T47D (cell line): Measurements from ENCODE around the gene FAM98B.

ENCODE experiments used
- DNase-seq, 2 experiments: peaks; one replicate each; pipeline versions ENCODE4 v3.0.0 to v3.0.0-alpha.2; 2011 to 2012; ENCODE audit warnings: low read depth in 1 of 2, low spot score in 1 of 2
- JUND ChIP-seq: IDR thresholded peaks from 2 replicates; pipeline ENCODE4 v1.6.1; 2012; ENCODE audit warnings: low read depth
- in situ Hi-C: cut with HindIII; loops from 2 replicates; pipeline ENCODE4 v1.10.0; 2016; ENCODE audit warnings: low sequenced_read_pairs, low pct_unique_long_range_greater_than_20kb

Gene FAM98B

DNA sequence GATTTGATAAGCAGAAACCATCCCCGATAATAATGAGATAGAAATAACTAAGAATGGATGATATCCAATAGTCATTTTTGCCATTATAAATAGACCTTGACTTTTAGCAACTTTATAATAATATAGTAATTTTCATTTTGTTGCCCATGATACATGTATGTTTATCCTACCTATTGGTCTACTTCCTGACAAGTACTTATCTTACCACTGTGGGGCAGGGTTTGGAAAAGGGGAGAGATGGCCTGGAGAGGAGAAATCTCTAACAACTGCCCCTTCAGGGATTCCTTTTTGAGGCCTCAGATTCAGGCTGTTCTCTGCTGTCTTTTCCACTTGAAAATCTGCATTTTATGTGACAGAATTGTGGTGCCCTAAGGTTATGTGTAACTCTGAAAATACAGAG, 42.2 kb downstream of the FAM98B start:
- TF ChIP-seq JUND, result no peak
- in situ Hi-C loops, result no loop called here
- DNase-seq, result no peak

DNA sequence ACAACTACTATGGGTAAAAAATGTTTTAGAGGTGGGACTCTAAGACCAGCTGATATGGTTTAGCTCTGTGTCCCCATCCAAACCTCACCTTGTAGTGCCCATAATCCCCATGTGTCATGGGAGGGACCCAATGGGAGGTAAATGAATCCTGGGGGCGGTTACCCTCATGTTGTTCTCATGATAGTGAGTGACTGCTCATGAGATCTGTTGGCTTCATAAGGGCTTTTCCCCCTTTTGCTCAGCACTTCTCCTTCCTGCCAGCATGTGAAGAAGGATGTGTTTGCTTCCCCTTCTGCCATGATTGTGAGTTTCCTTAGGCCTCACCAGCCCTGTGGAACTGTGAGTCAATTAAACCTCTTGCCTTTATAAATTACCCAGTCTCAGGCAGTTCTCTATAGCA, 45.7 kb downstream of the FAM98B start:
- in situ Hi-C loops, result no loop called here
- no peak for DNase-seq
- TF ChIP-seq JUND, result no peak

DNA sequence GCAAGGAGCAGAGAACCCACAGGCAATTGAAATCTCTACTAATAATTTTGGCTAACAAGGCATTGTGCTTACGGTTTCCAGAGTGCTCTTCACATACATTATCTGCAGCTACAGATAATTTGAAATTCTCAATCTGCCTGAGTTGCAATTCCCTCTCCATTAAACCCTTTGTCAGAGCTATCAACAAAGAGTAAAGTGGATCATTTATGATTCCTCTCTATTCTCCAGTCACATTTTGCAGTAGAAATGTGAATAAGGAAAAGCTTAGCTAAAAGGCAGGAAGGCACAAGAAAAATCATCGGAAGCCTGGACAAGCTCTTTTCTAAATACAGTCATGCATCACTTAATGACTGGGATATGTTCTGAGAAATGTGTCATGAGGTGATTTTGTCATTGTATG, 49.6 kb downstream of the FAM98B start:
- DNase-seq, result no peak
- in situ Hi-C loops, result no loop called here
- TF ChIP-seq JUND, result no peak

DNA sequence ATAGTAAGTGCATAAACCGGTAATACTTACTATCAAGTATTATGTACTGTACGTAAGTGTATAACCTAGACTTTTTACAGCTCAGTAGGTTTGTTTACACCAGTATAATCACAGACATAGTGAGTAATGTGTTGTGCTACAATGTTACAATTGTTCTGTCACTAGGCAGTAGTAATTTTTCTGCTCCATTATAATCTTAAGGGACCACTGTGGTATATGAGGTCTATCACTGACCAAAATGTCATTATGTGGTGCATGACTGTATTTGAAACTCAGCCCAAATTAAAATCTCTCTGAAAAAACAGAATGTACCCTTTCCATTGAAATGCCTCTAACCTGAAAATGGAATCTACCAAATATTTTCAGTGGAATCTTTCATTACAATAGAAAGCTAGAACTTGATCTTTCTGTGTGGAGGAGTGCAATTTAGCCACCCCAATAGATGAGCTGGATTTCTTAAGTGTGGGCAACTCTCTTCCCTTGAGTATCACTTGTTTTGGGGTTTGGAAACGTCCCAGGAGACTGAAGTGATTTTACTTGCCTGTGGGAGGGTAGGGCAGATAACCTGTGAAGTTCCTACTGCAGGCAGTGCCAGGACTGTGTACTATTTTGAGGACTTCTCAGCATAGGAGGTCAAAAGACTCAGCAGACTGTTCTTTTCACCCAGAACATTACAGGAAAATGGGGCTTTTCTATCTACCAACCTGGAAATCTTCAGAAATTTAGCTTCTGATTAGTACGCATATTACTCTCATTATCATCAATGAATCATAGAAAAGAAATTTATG, 50.9 kb downstream of the FAM98B start:
- in situ Hi-C loops, result no loop called here
- no peak for DNase-seq
- TF ChIP-seq JUND, result no peak

DNA sequence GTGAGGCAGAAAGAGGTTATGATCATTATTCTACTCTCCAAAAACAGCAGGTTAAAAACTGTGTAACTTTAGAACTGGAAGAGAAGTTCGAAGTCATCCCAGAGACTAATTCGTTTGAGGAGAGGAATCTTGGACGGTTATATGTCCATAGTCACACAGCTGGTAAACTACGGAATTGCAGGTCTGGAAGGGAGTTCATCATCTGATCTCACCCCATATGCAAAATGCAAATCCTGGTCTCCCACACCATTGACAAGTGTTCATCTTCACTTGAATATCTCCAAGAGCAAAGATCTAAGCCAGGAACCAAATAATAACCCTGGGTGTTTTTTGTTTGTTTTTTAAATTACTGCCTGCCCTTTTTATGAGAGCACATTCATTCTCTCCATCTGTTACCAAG, 53.1 kb downstream of the FAM98B start:
- DNase-seq, result no peak
- TF ChIP-seq JUND, result no peak
- in situ Hi-C loops, result no loop called here

DNA sequence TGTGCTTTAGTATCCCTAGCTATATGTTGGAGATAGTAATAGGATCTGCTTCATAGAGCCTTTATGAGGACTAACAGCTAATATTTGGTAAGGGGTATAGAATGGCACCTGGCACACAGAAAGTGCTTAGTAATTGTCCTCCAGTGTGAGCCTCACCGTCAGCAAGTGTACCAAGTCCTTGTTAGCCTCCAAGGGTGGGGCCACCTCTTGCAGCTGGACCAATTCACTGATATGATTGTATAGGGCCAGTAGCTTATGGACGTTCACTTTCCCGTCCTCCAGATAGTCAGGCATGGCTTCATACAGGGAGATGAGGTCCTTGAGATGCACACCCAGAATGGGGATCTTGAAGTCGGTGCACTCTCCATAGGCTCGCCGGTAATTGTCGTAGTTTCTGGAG, 53.6 kb downstream of the FAM98B start:
- TF ChIP-seq JUND, result no peak
- no peak for DNase-seq
- in situ Hi-C loops, result no loop called here

DNA sequence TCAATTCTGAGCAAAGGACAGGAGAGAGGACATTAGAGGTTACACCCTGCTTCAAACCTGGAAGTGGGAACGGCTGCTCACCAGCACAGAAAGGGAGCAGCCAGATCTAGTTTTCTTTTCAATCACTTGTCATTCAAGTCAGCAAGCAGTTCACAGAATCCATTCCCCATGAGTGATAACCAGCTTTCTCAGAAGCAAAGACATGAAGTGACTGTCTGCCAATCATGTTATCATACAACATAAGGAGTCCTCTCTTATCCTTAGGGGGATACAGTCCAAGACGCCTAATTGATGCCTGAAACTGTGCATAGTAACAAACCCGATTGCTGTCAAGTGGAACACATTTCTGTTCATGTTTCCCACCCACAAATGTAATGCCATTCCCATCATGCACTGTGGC, 54.7 kb downstream of the FAM98B start:
- no peak for TF ChIP-seq JUND
- DNase-seq, result no peak
- in situ Hi-C loops, result no loop called here

DNA sequence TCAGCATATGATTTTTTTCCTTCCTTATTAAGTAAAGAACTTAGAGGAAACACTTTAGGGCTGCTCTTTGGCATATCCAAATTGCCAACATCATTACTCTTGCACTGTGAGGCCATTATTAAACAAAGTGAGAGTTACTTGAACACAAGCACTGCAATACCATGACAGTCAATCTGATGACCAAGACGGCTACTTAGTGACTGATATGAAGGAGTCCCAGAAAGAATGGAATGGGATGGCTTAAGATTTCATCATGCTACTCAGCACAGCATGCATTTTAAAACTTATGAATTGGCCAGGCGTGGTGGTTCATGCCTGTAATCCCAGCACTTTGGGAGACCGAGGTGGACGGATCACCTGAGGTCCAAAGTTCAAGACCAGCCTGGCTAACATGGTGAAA, 55.2 kb downstream of the FAM98B start:
- DNase-seq, result no peak
- no peak for TF ChIP-seq JUND
- in situ Hi-C loops, result no loop called here

DNA sequence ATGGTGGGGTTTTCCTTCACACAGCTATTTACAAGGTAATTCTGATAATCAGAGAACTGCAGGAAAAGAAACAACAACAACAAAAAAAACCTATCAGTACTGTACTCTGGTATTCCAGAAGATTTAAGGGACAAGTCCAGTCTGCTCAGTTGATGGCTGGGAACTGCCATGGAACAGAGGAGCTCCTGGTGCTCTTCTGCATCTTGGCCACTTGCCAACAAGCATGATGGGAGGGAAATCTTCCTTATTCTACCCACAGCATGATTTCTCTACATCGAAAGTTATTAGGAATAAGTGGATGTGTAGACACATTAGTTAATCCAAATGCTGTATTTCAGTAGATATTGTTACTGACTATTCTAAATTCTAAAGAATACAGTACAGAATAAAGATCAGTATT, 59.0 kb downstream of the FAM98B start:
- no peak for DNase-seq
- no peak for TF ChIP-seq JUND
- in situ Hi-C loops, result no loop called here

DNA sequence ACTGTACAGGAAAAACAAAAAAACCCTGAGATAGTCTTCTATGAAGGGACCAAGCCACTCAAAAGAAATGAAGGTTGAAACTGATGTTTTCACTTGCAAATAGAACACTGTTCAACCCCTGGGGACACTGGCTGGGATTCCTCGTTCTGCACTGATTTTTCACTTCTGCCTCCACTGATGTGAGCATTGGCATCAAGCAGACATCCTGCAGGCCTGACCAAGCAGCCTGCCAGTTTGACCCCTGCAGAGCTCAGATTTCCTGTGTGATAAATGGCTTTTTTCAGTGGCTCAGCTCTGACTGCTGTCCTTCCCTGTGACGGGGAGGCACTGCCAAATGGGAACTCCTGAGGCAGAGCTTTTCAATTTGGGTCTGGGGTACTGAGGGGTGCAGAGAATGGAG, 60.7 kb downstream of the FAM98B start:
- no peak for DNase-seq
- no peak for TF ChIP-seq JUND
- in situ Hi-C loops, result no loop called here

DNA sequence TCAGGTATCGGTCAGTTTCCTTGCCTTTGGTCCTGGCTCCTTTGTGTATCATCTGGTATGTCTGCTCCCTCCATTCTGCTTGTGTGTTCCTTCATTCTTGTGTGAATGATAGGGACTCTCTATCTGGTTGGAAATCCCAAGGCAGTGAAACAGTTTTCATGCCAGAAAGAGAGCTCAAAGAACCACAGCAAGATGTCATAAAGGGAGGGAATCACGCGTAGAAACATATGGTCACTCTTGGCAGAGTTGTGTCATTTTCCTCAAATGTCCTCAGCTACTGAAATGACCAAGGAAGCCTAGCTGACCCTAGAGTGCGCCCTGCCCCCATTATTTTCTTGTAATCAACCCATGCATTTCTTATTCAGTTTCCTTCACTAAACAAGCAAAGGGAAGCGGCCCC, 62.7 kb downstream of the FAM98B start:
- no peak for TF ChIP-seq JUND
- DNase-seq, result no peak
- in situ Hi-C loops, result no loop called here

DNA sequence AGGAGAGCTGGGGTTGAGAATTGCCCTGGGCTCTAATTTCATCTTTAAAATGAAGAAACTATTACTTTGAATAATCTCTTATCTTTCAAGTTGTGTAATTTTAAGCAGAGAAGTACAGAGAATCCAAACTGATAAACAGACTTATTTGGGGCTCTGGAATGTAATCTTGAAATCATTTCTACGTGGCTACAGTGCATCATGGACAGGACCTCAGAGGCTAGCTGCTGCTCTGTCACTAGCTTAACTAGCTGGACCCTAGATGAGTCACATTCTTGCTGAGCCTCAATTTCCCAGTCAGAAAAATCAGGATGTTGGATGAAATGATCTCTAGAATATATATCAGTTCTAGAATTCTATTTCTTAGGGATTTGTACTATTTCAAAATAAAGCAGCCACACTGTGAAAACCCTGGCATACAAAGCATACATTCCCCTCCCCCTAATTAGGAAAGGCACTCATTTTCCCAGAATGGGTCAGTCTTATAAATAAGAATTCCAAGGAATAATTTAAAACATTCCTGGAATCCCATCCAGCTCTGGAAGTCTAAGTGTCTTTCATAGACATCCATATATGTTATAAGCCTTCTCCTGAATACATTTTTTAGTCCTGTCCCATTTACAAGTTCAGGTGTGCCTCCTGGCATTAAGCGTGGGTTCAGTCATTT, 63.5 kb downstream of the FAM98B start:
- DNase-seq, result no peak
- TF ChIP-seq JUND, result no peak
- in situ Hi-C loops, result no loop called here

DNA sequence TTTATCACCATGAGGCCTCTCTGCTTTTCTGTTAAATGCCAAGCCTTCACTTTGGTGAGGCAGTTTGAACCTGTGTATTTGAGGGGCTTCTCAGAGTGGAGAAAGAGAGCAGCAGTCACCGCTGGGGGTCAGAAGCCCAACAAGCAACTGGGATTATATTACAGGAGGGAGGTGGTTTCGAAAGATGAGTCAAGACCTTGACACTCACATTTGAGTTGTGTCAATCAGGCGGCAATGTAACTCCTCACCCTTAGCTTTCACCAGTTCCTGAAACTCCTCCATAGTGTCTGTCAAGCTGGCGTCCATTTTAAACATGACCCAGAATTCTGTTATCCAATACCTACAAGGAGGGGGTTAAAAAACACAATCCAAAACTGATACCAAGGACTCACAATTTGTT, 64.2 kb downstream of the FAM98B start:
- in situ Hi-C loops, result no loop called here
- no peak for TF ChIP-seq JUND
- DNase-seq, result no peak

DNA sequence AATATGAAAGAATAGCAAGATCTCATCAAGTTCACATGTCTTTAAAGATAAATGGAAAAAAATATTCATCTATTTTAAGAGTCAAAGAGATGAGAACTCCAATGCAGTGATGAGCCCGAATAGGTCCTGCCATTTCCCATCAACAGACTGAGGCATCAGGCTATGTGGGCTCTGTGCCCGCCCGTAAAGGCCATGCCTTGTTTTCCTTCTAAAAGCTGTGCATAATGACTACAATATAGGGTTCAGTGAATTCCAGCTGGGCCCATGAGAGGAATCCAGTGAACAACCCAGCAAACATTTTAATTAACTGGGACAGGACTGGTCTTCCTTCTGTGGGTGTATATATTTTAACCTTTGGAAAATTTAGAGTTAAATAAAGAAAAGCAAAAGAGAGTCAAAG, 66.1 kb downstream of the FAM98B start:
- no peak for DNase-seq
- in situ Hi-C loops, result no loop called here
- TF ChIP-seq JUND, result no peak
